ENCODE measurements around the gene ADPRHL1.

DNA sequence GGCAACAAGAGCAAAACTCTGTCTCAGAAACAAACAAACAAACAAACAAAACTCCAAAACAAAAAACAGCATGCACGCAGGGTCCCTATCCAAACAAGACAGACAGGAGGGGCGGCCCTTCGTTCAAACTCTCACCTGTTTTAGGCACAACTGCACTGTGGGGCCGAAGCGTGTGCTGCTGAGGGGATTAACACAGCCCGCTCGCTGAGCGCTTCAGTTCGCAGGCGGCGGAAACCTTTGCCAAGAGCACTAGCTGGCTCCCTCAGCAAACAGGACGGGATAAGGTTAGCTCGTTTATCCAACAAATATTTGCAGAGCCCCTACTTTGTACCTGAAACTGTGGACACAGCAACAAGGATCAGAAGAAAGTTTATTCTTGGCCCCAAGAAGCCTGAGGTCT lies 1.6 kb upstream of the ADPRHL1 start:
- TF ChIP-seq, protein P1, sequence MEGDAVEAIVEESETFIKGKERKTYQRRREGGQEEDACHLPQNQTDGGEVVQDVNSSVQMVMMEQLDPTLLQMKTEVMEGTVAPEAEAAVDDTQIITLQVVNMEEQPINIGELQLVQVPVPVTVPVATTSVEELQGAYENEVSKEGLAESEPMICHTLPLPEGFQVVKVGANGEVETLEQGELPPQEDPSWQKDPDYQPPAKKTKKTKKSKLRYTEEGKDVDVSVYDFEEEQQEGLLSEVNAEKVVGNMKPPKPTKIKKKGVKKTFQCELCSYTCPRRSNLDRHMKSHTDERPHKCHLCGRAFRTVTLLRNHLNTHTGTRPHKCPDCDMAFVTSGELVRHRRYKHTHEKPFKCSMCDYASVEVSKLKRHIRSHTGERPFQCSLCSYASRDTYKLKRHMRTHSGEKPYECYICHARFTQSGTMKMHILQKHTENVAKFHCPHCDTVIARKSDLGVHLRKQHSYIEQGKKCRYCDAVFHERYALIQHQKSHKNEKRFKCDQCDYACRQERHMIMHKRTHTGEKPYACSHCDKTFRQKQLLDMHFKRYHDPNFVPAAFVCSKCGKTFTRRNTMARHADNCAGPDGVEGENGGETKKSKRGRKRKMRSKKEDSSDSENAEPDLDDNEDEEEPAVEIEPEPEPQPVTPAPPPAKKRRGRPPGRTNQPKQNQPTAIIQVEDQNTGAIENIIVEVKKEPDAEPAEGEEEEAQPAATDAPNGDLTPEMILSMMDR (IDR thresholded peaks at IDR 0.05; ENCODE audit: low read depth, low read length): no peak
- no peak for TF ChIP-seq POLR2A (IDR thresholded peaks at IDR 0.05; ENCODE audit: extremely low read depth, insufficient read length)
- TF ChIP-seq MYC (IDR thresholded peaks at IDR 0.05; ENCODE audit: low read depth, low read length): no peak

Data from NB4 (cell line).